HuH-7.5 (cell line): ENCODE measurements around the gene INO80E.
"Not testable (repeated sequence)": the region's sequence is repeated elsewhere in the genome, so short reads cannot be mapped to it uniquely, and the experiment has no call there.

Source experiments
- DNase-seq: peaks from one replicate; pipeline ENCODE4 v3.0.0; 2011; ENCODE audit warnings: low spot score

INO80E gene, protein sequence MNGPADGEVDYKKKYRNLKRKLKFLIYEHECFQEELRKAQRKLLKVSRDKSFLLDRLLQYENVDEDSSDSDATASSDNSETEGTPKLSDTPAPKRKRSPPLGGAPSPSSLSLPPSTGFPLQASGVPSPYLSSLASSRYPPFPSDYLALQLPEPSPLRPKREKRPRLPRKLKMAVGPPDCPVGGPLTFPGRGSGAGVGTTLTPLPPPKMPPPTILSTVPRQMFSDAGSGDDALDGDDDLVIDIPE

DNA sequence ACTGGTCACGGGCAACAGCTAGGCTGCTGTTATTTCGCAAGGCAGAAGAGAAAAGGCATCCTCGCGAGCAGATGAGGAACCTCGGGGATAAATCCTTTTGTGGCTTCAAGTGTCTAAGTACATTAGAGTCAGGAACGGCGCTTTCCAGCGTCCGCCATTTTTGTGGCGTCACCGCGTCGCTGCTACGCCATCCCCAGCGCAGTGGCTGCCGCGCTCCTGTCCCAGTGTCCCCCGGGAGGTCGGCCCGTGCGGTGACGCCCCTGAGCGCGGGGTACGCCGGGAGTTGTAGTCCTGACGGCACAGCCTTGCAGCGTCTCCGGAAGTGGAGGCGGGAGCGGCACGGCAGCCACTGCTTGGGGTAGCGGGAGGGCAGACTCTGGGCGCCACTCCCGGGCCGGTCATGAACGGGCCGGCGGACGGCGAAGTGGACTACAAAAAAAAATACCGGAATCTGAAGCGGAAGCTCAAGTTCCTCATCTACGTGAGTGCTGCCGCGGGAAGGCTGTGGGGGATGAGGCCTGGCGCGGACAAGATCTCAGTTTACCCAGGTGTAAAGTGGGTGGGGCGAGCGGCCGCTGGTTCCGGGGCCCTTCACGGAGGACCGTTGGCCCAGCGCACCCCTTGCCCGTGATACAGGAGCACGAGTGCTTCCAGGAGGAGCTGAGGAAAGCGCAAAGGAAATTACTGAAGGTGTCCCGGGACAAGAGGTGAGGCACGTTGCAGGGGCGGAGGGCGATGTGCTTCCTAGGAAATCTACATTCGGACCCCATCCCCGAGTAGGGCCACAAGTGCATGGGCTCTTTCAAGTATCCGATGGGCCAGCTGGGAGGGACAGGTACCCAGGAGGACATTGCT is at the start of gene INO80E:
Gene INO80E (plus strand): TSS at position 331 of the 855 bp plus-strand sequence. CDS start 70 bp downstream, at position 401.
- peak; percentile 99 for DNase-seq

DNA sequence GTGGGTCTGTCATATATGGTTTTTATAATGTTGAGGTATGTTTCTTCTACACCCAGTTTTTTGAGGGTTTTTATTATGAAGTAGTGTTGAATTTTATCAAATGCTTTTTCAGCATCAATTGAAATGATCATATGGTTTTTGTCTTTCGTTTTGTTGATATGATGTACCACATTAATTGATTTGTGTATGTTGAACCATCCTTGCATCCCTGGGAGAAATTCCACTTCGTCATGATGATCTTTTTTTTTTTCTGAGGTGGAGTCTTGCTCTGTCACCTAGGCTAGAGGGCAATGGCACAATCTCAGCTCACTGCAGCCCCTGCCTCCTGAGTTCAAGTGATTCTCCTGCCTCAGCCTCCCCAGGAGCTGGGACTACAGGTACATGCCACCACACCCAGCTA is 48.1 kb upstream of the INO80E start:
- DNase-seq = no peak

DNA sequence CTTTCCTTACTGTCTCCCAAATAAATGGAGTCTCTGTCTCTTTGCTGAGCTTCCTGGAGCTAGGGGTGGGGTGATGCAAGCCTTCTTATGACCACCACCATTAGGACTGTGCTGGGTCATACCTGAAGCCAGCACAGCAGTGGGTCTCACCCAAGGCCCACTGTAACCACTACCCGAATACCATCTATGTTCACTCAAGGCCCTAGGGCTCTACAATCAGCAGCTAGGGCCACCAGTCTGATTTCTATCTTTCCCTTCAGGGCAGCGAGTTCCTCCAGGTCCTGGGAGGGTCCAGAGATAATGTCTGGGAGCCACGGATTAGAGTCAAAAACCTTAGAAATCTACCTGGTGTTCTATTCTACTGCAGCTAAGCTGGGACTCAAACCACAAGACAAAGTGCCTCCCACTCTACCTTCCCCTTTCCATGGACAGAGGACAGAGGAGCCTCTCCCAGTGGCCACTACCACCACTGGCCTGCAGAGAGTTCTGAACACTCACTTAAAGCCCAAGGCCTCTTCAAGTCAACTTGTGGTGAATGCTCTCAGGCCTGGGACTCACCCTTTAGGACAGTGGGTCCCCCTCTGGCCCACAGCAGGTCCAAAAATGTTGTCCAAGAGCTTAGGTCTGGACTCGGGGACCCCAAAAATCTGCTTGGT is 45.1 kb upstream of the INO80E start:
- no peak for DNase-seq

DNA sequence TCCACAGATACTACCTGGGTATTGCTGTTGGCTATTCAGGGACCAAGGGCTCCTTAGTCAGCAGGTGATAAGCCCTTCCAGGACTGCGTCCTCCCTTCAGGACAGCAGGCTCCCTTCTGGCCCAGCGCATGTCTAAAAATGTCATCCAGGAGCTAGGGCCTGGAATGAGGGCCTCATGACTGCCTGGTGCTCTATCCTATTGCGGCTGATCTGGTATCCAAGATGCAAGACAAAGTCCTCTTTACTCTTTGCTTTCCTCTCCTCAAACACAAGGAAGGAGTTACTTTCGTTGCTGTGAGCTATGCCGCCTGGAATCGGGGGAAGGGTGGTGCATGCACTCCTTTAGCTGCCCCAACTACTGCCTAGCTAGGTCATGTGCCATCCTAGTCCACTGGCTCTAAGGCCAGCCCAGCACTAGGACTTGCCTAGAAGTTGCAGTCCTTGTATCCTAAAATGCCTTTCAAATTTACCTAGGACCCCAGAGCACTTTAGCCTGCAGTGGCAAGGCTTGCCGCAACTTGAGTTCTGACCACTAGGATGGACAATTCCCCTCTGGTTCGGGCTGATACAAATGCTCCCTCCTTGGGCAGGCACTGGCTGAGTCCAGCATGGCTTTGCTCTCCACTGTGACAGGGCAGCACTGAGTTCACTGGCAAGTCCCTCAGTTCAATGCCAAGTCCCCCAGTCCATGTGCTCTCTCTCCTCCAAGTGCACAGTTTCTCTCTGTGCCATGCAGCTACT is 44.2 kb upstream of the INO80E start:
- DNase-seq = no peak

DNA sequence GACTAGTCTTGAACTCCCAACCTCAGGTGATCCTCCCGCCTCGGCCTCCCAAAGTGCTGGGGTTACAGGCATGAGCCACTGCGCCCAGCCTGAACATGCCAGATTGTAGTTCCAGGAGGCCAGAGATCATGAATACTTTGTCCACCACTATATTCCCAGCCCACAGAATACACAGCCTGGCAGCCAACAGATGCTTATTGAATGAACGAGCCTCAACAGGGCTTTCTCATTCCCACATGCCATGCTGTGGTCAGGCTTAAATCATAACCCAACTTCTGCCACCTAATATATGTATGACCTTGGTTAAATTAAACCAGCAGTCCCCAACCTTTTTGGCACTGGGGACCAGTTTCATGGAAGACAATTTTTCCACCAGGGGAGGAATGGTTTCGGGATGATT is 37.3 kb upstream of the INO80E start:
- DNase-seq = no peak

DNA sequence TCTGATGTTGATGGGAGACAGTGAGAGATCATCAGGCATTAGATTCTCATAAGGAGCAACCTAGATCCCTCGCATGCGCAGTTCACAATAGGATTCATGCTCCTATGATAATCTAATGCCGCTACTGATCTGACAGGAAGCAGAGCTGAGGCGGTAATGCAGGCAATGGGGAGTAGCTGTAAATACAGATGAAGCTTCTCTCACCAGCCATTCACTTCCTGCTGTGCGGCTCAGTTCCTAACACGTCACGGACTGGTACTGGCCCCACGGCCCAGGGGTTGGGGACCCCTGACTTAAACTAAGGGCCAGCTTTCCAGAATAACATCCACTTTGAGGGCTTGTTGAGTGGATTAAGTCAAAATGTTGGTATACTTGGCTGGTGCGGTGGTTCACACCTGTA is 36.7 kb upstream of the INO80E start:
- no peak for DNase-seq

DNA sequence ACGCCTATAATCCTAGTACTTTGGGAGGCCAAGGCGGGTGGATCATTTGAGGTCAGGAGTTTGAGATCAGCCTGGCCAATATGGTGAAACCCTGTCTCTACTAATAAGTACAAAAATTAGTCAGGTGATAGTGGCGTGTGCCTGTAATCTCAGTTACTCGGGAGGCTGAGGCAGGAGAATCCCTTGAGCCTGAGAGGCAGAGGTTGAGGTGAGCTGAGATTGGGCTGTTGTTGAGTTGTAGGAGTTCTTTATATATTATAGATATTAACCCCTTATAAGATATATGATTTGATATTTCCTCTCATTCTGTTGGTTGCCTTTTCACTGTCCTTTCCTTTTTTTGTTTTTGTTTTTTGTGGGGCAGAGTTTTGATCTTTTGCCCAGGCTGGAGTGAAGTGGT is 36.2 kb upstream of the INO80E start:
- DNase-seq = not testable (repeated sequence)

DNA sequence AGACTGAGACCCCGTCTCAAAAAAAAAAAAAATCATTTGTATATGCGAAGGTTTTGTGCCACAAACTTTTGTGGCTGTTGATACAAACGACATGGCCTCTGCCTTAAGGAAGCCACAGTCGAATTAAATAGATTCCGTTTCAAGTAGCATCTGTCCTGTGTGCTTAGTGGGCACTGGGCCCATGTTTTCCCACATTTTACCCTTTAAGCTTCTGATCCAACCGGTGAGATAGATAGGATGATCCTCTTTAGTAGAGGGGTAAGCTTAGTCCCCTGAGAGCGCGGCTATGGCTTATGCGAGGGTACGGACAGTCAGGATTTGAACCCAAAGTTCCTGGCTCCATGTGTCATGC is 34.9 kb upstream of the INO80E start:
- no peak for DNase-seq

DNA sequence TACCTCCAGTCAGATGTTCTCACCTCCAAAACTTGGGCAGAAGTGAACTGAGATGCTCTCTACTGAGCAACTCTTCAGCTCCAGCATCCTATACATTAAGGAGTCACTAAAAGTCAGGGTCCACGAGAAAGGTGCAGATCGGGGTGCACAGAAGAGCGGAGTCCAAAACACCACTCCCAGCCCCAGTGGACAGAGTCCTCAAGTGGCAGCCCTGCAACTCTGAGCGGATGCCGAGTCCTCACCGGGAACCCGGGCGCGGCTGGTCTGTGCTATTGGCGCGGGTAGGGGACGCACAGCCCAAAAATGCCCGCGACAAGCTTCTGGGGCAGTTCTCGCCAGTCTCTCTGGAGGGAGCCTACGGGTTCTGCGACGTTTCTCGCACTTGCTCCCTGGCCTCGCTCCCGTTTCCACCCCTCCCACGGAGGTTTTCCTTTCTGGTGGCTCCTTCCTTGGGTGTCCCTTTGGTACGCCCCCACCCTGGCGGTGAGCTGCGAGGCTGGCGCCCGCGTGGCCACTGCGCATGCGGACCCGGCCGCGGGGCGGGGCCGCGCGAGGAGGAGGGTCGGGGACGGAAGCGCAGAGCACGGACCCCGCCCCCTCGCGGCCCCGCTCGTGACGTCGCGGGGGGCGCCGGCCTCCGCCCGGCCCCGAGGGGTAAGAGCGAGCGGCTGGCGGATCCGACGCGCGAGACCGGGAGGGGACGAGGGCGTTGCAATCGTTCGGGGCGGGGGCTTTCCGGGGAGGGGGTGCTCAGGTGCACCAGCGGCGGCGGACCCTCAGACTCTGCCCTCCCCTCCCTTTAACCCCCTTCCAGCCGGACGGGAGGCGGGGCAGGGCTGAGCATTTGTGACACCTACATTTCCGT is 34.3 kb upstream of the INO80E start, which contains the start of gene TMEM219:
Gene TMEM219 (plus strand): TSS at position 601 of the 865 bp plus-strand sequence. CDS start 1,065 bp downstream, outside the sequence.
- peak; percentile 87 for DNase-seq

DNA sequence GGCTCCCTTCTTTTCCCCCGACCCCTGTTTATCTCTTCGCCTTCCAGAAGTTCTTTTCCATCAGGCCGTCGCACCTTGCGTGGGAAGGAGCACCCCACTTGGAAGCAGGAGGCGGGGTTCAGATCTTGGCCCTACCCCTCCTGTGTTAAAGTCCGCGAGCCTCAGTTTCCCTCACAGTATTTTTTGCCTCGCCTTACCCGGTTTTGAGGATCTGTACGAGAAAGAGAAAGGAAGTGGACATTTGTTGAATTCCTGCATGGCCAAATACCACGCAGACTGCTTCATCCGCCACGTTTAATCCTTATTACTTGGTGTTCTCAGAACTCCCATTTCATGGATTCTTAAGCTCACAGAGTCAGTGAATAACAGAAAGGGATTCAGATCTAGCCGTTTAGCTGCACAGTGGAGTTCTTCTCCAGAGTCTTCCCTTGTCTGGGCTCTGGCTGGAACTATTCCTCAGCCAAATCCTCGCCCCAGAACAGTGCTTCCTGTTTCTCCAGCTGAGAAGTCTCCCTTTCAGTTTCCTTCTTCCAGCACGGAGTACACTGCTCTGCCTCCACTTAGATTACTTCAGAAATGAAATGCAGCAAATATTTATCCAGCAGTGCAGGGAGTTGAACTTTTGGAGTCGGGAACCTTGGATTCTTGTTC is 33.6 kb upstream of the INO80E start:
- DNase-seq = no peak

DNA sequence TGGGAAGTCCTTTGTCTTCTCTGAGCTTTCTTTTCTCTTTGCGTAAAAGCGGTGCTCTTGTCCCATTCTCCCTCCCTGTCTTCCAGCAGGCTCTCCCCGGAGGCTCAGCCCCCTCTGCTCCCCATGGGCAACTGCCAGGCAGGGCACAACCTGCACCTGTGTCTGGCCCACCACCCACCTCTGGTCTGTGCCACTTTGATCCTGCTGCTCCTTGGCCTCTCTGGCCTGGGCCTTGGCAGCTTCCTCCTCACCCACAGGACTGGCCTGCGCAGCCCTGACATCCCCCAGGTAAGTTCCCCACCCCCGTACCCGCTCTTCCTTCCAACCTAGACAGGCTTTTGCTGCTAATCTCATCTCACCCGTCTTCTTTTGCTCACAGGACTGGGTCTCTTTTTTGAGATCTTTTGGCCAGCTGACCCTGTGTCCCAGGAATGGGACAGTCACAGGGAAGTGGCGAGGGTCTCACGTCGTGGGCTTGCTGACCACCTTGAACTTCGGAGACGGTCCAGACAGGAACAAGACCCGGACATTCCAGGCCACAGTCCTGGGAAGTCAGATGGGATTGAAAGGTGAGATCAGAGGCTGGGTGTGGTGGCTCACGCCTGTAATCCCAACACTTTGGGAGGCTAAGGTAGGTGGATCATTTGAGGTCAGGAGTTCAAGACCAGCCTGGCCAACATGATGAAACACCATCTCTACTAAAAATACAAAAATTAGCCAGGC is 32.9 kb upstream of the INO80E start:
- DNase-seq = no peak

DNA sequence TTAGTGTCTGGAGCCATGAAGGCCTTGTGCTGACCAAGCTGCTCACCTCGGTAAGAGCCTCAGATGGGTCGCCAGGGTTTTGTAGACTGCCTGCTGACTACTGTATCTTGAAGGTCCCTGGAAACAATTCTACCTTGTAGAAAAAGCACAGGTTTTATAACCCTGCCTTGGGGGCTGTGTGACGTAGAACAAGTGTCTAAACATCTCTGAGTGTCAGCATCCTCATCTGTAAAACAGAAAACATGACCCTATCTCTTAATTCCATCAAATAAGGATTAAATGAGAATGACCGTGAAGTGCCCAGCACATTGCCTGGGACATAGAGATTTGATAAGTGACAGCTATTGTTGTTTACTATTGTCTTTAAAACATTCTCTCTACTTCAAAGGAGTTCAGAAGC is 27.8 kb upstream of the INO80E start:
- DNase-seq = no peak

DNA sequence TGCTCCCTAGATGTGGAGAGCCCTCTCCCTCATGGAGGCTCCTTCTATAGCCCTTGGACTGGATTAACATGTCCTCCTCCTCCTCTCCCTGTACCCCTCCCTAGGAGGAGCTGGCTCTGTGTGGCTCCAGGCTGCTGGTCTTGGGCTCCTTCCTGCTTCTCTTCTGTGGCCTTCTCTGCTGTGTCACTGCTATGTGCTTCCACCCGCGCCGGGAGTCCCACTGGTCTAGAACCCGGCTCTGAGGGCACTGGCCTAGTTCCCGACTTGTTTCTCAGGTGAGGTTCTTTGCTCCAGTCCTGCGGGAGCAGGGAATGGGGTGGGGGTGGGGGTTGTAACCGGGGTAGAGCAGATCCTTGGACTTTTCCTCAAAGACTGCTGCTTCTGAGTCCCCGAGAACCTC is 24.7 kb upstream of the INO80E start:
- DNase-seq = no peak

DNA sequence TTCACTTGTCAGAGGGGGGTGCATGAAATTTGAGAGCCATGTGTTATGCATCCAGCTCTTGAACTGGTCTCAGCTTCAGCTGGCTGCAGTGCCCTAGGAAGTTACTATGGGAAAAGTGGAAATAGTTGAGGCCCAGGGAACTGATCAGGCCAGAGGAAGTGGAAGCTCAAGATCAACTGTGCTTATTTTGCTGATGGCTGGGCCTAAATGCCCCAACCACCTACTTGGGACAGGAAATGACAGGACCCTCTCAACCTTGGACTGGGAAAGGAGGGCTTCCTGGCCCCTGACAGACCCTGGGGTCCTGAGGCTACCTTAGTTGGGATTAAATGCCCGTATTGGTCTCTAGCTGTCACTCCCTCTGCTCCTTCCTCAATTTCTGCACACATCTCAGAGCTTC is 23.5 kb upstream of the INO80E start:
- no peak for DNase-seq

DNA sequence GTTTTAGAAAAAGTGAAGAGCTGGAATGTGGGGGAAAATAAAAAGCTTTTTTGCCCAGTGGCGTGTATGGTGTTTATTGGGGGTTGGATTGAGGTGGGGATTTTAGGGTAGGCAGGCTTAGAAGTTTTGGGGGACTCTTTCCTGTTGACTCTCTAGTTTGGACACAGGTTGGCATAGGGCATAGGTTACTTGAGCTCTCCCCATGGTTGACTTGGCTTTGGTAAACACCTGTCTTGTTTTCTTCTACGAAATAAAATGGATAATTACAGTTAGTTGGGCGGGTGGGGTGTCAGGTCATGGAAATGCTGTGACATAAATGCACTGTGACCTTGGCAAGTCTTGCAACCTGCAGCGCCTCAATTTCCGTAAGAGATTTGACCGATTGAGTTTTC is 23.1 kb upstream of the INO80E start:
- no peak for DNase-seq

DNA sequence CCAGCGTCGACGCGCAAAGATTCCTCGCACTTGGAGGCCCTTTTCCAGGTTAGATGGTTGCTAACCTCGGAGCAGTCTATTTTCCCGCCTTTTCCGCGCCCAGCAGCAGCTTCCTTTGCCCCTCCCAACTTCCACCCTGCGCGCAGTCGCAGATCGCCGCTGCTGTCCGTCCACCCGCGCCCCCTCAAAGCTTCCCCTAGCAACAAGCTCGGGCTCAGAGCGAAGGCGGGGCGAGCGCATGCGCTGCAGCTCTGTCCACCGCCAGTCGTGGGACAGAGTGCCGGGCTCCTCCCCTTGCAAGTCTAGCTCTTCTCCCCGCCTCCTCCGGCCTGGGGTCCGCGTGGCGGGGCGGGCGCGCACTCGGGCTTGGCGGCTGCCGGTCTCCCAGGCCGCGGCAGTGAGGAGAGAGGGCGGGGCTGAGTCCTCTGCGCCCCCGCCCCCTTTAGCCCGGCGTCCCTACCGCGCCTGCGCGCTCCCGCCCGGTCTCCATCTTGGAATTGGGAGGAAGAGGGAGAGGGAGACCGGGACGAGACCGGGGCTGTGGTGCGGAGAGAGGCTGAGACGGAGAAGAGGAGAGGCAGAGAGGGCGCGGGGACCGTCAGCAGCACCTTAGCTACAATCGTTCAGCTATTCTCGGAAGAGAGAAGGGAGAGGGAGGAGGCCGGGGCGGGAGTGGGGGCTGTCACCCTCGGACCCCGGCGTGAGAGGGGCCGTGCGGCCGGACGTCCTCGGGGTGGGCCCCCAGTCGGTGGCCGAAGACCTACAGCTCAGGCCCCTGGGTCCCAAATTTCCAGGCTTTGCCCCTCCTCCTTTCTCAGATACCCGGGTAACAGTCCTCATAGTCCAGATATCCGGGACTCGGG is 22.4 kb upstream of the INO80E start, which contains the start of gene TAOK2:
Gene TAOK2 (plus strand): TSS at position 485 of the 863 bp plus-strand sequence. CDS start 3,905 bp downstream, outside the sequence.
- peak; percentile 98 for DNase-seq

DNA sequence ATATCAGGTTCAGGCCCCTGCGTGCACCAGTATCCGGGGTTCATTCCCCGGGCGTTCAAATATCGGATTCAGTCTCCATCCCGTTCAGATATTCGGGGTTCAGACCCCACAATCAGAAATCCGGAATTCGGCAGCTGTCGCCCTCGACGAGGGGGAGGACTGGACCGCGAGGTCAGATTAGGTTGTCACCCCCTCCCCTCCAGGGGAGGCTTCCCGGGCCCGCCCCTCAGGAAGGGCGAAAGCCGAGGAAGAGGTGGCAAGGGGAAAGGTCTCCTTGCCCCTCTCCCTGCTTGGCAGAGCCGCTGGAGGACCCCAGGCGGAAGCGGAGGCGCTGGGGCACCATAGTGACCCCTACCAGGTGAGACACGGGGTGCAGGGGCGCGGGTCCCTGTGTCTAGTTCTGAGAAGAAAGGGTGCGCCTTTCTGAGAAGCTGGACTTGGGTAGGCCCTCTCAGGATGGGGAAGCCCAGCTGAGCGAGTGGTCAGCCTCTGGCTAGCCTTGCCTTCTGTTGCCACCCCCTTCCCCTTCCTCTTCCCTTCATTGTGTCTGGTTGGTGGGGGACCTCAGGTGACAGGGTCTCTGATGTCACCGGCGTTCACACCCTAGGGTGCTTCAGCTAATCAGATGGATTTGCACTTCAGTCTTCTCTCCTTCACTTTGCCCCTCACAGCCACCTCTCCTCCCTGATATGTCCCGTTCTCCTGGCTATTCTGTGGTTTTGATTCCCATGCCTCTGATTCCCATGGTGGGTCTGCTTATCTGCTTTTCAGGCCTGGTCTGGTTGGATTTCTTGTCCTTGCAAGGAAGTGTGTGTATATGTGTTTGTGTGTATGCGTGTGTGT is 21.5 kb upstream of the INO80E start:
- peak; percentile 29 for DNase-seq

DNA sequence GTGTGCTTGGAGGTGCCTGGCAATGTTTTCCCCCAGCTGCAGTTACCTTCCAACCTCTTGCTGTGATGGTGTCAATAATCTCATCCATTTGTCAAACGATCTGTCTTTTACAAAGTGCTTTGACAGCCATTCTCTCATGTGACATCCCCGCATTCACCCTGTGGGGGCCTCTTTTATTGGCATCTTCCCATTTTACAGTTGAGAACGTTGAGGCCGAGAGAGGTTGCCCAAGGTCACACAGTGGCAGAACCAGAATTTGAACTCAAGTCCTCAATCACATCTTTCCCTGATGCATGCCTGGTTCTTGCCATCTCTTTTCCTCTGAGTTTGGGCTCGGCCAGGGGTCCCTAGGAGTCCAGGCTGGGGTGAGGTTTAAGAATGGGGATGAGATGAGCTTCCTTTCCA is 20.9 kb upstream of the INO80E start:
- no peak for DNase-seq
